A549 (cell line): ENCODE results near the gene PARD6B.

Source experiments
- CTCF ChIP-seq: fragments of >200 bp; sonication (Bioruptor Twin); formaldehyde crosslinking; IDR thresholded peaks from 3 replicates; pipeline ENCODE4 v1.5.1; 2016
- JUNB ChIP-seq: fragments of >200 bp; sonication (Bioruptor Twin); formaldehyde crosslinking; IDR thresholded peaks from 2 replicates; pipeline ENCODE4 v1.6.1; 2016
- PBX3 ChIP-seq: IDR thresholded peaks from 2 replicates; pipeline ENCODE4 v1.6.1; 2012
- PHF8 ChIP-seq: fragments of 200-600 bp; sonication (generic); IDR thresholded peaks from 2 replicates; pipeline ENCODE4 v1.6.1; 2016; ENCODE audit warnings: low read depth, mild to moderate bottlenecking, antibody characterized with exemption, moderate library complexity, borderline replicate concordance
- POLR2A ChIP-seq: IDR thresholded peaks from 2 replicates; pipeline ENCODE4 v1.6.1; 2012; ENCODE audit warnings: mild to moderate bottlenecking, low read length
- RAD21 ChIP-seq, 2 experiments: fragments of >200 bp in 1 of 2; sonication (Bioruptor Twin) in 1 of 2; formaldehyde crosslinking in 1 of 2; IDR thresholded peaks in 1 of 2; conservative IDR thresholded peaks in 1 of 2; 2 replicates in 1 of 2; 3 replicates in 1 of 2; pipeline ENCODE4 v1.6.1; 2012 to 2018; ENCODE audit warnings: inconsistent platforms in 1 of 2
- REST ChIP-seq: fragments of 200-600 bp; sonication (generic); IDR thresholded peaks from 2 replicates; pipeline ENCODE4 v1.6.1; 2016; ENCODE audit warnings: antibody characterized with exemption, mild to moderate bottlenecking, moderate library complexity
- SMC3 ChIP-seq: fragments of >200 bp; sonication (Bioruptor Twin); formaldehyde crosslinking; IDR thresholded peaks from 3 replicates; pipeline ENCODE4 v1.6.1; 2018; ENCODE audit warnings: inconsistent platforms
- USF2 ChIP-seq: fragments of 450-650 bp; IDR thresholded peaks from 2 replicates; pipeline ENCODE4 v1.6.1; 2014; ENCODE audit warnings: antibody characterized with exemption
- TF ChIP-seq, protein P1 (sequence below): fragments of 150-350 bp; IDR thresholded peaks from 2 replicates; pipeline ENCODE4 v1.6.1; 2014; ENCODE audit warnings: low read depth, mild to moderate bottlenecking, low read length

DNA sequence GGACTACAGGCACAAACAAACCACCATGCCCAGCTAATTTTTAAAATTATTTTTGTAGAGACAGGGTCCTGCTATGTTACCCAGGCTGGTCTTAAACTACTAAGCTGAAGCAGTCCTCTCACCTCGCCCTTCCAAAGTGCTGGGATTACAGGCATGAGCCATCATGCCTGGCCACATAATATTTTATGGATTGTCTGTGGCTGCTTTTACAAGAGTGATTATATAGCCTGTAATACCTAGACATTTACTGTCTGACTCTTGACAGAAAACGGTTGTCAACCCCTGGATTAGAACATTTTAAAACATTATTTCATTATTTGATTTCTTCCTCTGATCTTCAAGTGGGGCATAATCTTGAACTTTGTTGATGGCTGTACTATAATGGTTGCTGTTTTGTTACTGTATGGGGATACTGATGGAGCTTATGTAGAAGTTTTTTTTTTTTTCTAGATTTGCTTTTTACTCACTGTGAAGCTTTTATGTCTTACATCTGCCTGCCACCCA lies 14.3 kb downstream of the PARD6B start:
- no peak for TF ChIP-seq CTCF
- TF ChIP-seq JUNB: no peak
- TF ChIP-seq USF2: no peak
- TF ChIP-seq SMC3: no peak
- TF ChIP-seq PHF8: no peak
- TF ChIP-seq, protein P1, sequence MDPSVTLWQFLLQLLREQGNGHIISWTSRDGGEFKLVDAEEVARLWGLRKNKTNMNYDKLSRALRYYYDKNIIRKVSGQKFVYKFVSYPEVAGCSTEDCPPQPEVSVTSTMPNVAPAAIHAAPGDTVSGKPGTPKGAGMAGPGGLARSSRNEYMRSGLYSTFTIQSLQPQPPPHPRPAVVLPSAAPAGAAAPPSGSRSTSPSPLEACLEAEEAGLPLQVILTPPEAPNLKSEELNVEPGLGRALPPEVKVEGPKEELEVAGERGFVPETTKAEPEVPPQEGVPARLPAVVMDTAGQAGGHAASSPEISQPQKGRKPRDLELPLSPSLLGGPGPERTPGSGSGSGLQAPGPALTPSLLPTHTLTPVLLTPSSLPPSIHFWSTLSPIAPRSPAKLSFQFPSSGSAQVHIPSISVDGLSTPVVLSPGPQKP: no peak
- TF ChIP-seq PBX3: no peak
- no peak for TF ChIP-seq REST
- no peak for TF ChIP-seq RAD21 (conservative IDR thresholded peaks at IDR 0.05 in 1 of 2, IDR thresholded peaks at IDR 0.05 in 1 of 2)
- no peak for TF ChIP-seq POLR2A
